K562 (cell line): ENCODE measurements around the gene VPS37B. TPM values are rescaled to one million over a fixed set of nuclear protein-coding genes. Genes with fewer than 3 reads are reported as not detected.

Experiments used
- EGR1 ChIP-seq: fragments of 450-650 bp; conservative IDR thresholded peaks from 2 replicates; pipeline ENCODE4 v1.6.1; 2017; ENCODE audit warnings: mild to moderate bottlenecking
- HDAC1 ChIP-seq, 2 experiments: fragments of 450-650 bp; IDR thresholded peaks; 2 replicates each; pipeline ENCODE4 v1.6.1; 2016 to 2017; ENCODE audit warnings: inconsistent platforms in 1 of 2, mild to moderate bottlenecking in 1 of 2, moderate library complexity in 1 of 2
- HMG20B ChIP-seq: fragments of 250-450 bp; sonication (Bioruptor Pico); IDR thresholded peaks from 2 replicates; pipeline ENCODE4 v1.5.0; 2021; ENCODE audit warnings: mild to moderate bottlenecking
- HOXB6 ChIP-seq: fragments of 250-450 bp; sonication (Bioruptor Pico); IDR thresholded peaks from 2 replicates; pipeline ENCODE4 v1.5.1; 2022; ENCODE audit warnings: mild to moderate bottlenecking, borderline replicate concordance
- IFI16 ChIP-seq: fragments of 250-450 bp; sonication (Bioruptor Pico); IDR thresholded peaks from 2 replicates; pipeline ENCODE4 v2.1.2; 2022; ENCODE audit warnings: mild to moderate bottlenecking, inconsistent platforms
- IRF1 ChIP-seq: sonication (generic); formaldehyde crosslinking; IDR thresholded peaks from 2 replicates; pipeline ENCODE4 v1.8.0; 2022; ENCODE audit warnings: missing genetic modification reagents, mild to moderate bottlenecking, borderline replicate concordance
- NFIC ChIP-seq: fragments of 450-650 bp; IDR thresholded peaks from 2 replicates; pipeline ENCODE4 v1.6.1; 2017; ENCODE audit warnings: mild to moderate bottlenecking, inconsistent platforms
- NFYB ChIP-seq: IDR thresholded peaks from 2 replicates; pipeline ENCODE4 v1.6.1; 2011; ENCODE audit warnings: mild to moderate bottlenecking, moderate library complexity; ENCODE audit not compliant: insufficient read length; ENCODE audit errors: extremely low read depth
- NR2C2 ChIP-seq, 2 experiments: fragments of 200-800 bp in 1 of 2; sonication (Bioruptor generic) in 1 of 2; sonication (generic) in 1 of 2; formaldehyde crosslinking in 1 of 2; IDR thresholded peaks; 2 replicates each; pipeline versions ENCODE4 v1.6.1 to v1.8.0; 2016 to 2022; ENCODE audit warnings: mild to moderate bottlenecking in 1 of 2, missing compliant biosample characterization in 1 of 2, missing genetic modification characterization in 1 of 2, missing genetic modification reagents in 1 of 2
- PCBP1 ChIP-seq: fragments of 200-400 bp; formaldehyde crosslinking; IDR thresholded peaks from 2 replicates; pipeline ENCODE4 v1.6.1; 2018; ENCODE audit warnings: mild to moderate bottlenecking, low read depth, low read length; ENCODE audit not compliant: poor library complexity, severe bottlenecking
- POLR2G ChIP-seq: fragments of 200-400 bp; formaldehyde crosslinking; IDR thresholded peaks from 2 replicates; pipeline ENCODE4 v1.6.1; 2017; ENCODE audit warnings: low read depth, mild to moderate bottlenecking, antibody characterized with exemption, low read length, moderate library complexity
- SMARCA4 ChIP-seq: fragments of 450-650 bp; IDR thresholded peaks from 2 replicates; pipeline ENCODE4 v1.6.1; 2016
- SP2 ChIP-seq: IDR thresholded peaks from 2 replicates; pipeline ENCODE4 v1.6.1; 2011; ENCODE audit warnings: mild to moderate bottlenecking, low read depth, low read length, moderate library complexity; ENCODE audit not compliant: poor library complexity, severe bottlenecking; ENCODE audit errors: extremely low read depth
- THAP12 ChIP-seq: fragments of 250-450 bp; sonication (Bioruptor Pico); IDR thresholded peaks from 2 replicates; pipeline ENCODE4 v1.9.0; 2021; ENCODE audit warnings: mild to moderate bottlenecking, inconsistent platforms
- TRIM25 ChIP-seq: fragments of 450-650 bp; IDR thresholded peaks from 2 replicates; pipeline ENCODE4 v1.7.0; 2016; ENCODE audit warnings: borderline replicate concordance
- ZBTB17 ChIP-seq: fragments of 450-650 bp; formaldehyde crosslinking; IDR thresholded peaks from 2 replicates; pipeline ENCODE4 v1.4.0; 2020; ENCODE audit warnings: mild to moderate bottlenecking
- ZBTB9 ChIP-seq: fragments of 450-650 bp; formaldehyde crosslinking; IDR thresholded peaks from 2 replicates; pipeline ENCODE4 v1.4.0; 2020; ENCODE audit warnings: mild to moderate bottlenecking, moderate library complexity
- ZNF316 ChIP-seq: fragments of 450-650 bp; IDR thresholded peaks from 2 replicates; pipeline ENCODE4 v1.6.1; 2016
- ZNF561 ChIP-seq: fragments of 450-650 bp; formaldehyde crosslinking; conservative IDR thresholded peaks from 2 replicates; pipeline ENCODE4 v1.4.0; 2020; ENCODE audit warnings: mild to moderate bottlenecking, moderate library complexity
- ZNF586 ChIP-seq: fragments of 450-650 bp; formaldehyde crosslinking; conservative IDR thresholded peaks from 2 replicates; pipeline ENCODE4 v1.4.0; 2020; ENCODE audit warnings: mild to moderate bottlenecking, moderate library complexity
- ZNF699 ChIP-seq: fragments of 250-450 bp; sonication (Bioruptor Pico); IDR thresholded peaks from 2 replicates; pipeline ENCODE4 v1.8.0; 2021; ENCODE audit warnings: mild to moderate bottlenecking, moderate library complexity; ENCODE audit not compliant: insufficient replicate concordance
- polyA plus RNA-seq, 8 experiments: library from polyadenylated mRNA; depleted of rRNA in 4 of 8; stranded (reverse) in 5 of 8; unstranded in 3 of 8; fragments of >200 nt; fragmentation: Nextera tagmentation in 2 of 8; fragmentation: Illumina TruSeq in 1 of 8; extraction: Ambion mirVana in 2 of 8; extraction: Trizol in 1 of 8; gene quantifications; 2 replicates each; pipeline versions ENCODE4 v1.2.1 to v1.2.3, GENCODE V29; 2011 to 2014; ENCODE audit warnings: inconsistent platforms in 1 of 8, missing spikeins in 1 of 8
- total RNA-seq, 7 experiments: library from RNA; depleted of rRNA in 6 of 7; stranded (reverse); fragments of >200 nt in 6 of 7; fragmentation: Illumina TruSeq in 2 of 7; extraction: Trizol in 2 of 7; gene quantifications; 2 replicates each; pipeline versions ENCODE4 v1.2.1 to v1.2.3, GENCODE V29; 2011 to 2021; ENCODE audit warnings: low replicate concordance in 1 of 7

VPS37B gene
- total and polyA plus RNA-seq, 9 of the 15 experiments (the other 6 are each of a cell fraction or from before 2014, with no cell fraction given), result 0.28 to 37.4 (median 17.9) TPM

GRCh38 chr12:122895704-122896636 lies at the start of gene VPS37B (continued):
- TF ChIP-seq ZNF586 (CRISPR knock-in tag), result no peak
- TF ChIP-seq EGR1, result peak; percentile 97
- peak; percentile 94 for TF ChIP-seq THAP12 (CRISPR knock-in tag)
- TF ChIP-seq ZNF316, result no peak
- peak; percentile 52 for TF ChIP-seq NFIC
- TF ChIP-seq ZBTB17 (CRISPR knock-in tag), result peak; percentile 50; the same call in 1 of the 2 replicates
- TF ChIP-seq IRF1, result no peak
- TF ChIP-seq SMARCA4, result no peak
- TF ChIP-seq SP2, result no peak
- TF ChIP-seq HOXB6 (CRISPR knock-in tag), result no peak
- TF ChIP-seq POLR2G, result peak; percentile 97
- TF ChIP-seq HDAC1 (IDR thresholded peaks at IDR 0.05), result peak in 1 of 2 experiments; percentile 56; a peak in 1 of 4 replicates
- no peak for TF ChIP-seq HMG20B
- TF ChIP-seq NFYB, result no peak
- TF ChIP-seq NR2C2 (CRISPR knock-in tag; IDR thresholded peaks at IDR 0.05), result peak; percentile 65
- 0 out of 2 replicates have a peak, but pooled peaks have one; percentile 27 for TF ChIP-seq NR2C2 (tag; IDR thresholded peaks at IDR 0.05)
- no peak for TF ChIP-seq ZNF699 (CRISPR knock-in tag)
- no peak for TF ChIP-seq IFI16
- TF ChIP-seq ZNF561 (CRISPR knock-in tag), result no peak
- no peak for TF ChIP-seq TRIM25
- TF ChIP-seq ZBTB9 (CRISPR knock-in tag), result 0 out of 2 replicates have a peak, but pooled peaks have one; percentile 60
- TF ChIP-seq PCBP1, result peak; percentile 39
